Transverse colon (tissue), 4 donors: Measurements from ENCODE around the gene PRPF40A.

Experiments
- CTCF ChIP-seq, 5 experiments: fragments of 200-600 bp in 3 of 5; fragments of 450-650 bp in 2 of 5; sonication (generic) in 3 of 5; IDR thresholded peaks; 1 replicate in 2 of 5; 2 replicates in 3 of 5; pipeline ENCODE4 v1.5.1; 2016 to 2017; ENCODE audit warnings: antibody characterized with exemption in 5 of 5, inconsistent platforms in 3 of 5, mild to moderate bottlenecking in 2 of 5, moderate library complexity in 1 of 5
- POLR2A ChIP-seq: fragments of 450-650 bp; IDR thresholded peaks from one replicate; pipeline ENCODE4 v1.6.1; 2016; ENCODE audit warnings: antibody characterized with exemption, mild to moderate bottlenecking, moderate library complexity
- POLR2AphosphoS5 ChIP-seq, 3 donors: sonication (generic); formaldehyde crosslinking; IDR thresholded peaks; one replicate each; pipeline ENCODE4 v1.6.1; 2016; ENCODE audit warnings: antibody characterized with exemption in 3 of 3

GRCh38 chr2:152715112-152715511 is 2.1 kb downstream of the PRPF40A start:
- TF ChIP-seq POLR2AphosphoS5 (IDR thresholded peaks at IDR 0.05) = no peak
- TF ChIP-seq POLR2A = no peak
- no peak for TF ChIP-seq CTCF (IDR thresholded peaks at IDR 0.05)
